OCI-LY7 (cell line): Measurements from ENCODE around the gene FBLN1. TPM values are rescaled to one million over a fixed set of nuclear protein-coding genes. Genes with fewer than 3 reads are reported as not detected.

ENCODE experiments used
- BruUV-seq: library from RNA; stranded (reverse); fragments of 400-500 nt; replicated peaks from 2 replicates; lab custom pipeline; 2021; lab: Mats Ljungman, UMichigan
- CTCF ChIA-PET: fragments of 300-600 bp; sonication (Branson Sonifier 250); formaldehyde crosslinking; loops from one replicate; lab custom pipeline; 2022; ENCODE audit warnings: antibody characterized with exemption; ENCODE audit not compliant: unreplicated experiment; lab: Charles Lee
- POLR2A ChIA-PET: fragments of 300-600 bp; sonication (Branson Sonifier 250); formaldehyde crosslinking; loops from one replicate; lab custom pipeline; 2022; ENCODE audit warnings: antibody characterized with exemption; lab: Charles Lee
- DNase-seq: peaks from one replicate; pipeline ENCODE4 v3.0.0-alpha.2; 2015; ENCODE audit warnings: low spot score
- H2AFZ ChIP-seq: fragments of 200-600 bp; sonication (generic), shearing (Covaris generic); 2 replicates; pipeline ENCODE4 v1.6.1; 2014; ENCODE audit warnings: mild to moderate bottlenecking, antibody characterized with exemption, low read length, moderate library complexity
- H3K27ac ChIP-seq: fragments of 200-600 bp; sonication (generic); 2 replicates; pipeline ENCODE4 v1.5.1; 2014; ENCODE audit warnings: mixed run types, low read depth, mild to moderate bottlenecking, moderate library complexity, low read length, inconsistent platforms; ENCODE audit not compliant: poor library complexity, severe bottlenecking
- H3K36me3 ChIP-seq: fragments of 200-600 bp; sonication (generic); 2 replicates; pipeline ENCODE4 v1.6.1; 2014; ENCODE audit warnings: mild to moderate bottlenecking, antibody characterized with exemption, low read length, moderate library complexity, mixed read lengths; ENCODE audit not compliant: insufficient read depth
- H3K4me1 ChIP-seq: fragments of 200-600 bp; sonication (generic); 2 replicates; pipeline ENCODE4 v1.5.1; 2014; ENCODE audit warnings: mild to moderate bottlenecking, low read length; ENCODE audit not compliant: insufficient read depth, poor library complexity, severe bottlenecking
- H3K4me2 ChIP-seq: fragments of 200-600 bp; sonication (generic); 2 replicates; pipeline ENCODE4 v1.6.1; 2014; ENCODE audit warnings: mild to moderate bottlenecking, low read length
- H3K4me3 ChIP-seq: fragments of 200-600 bp; sonication (generic); 2 replicates; pipeline ENCODE4 v1.5.1; 2014; ENCODE audit warnings: mild to moderate bottlenecking, low read depth, low read length; ENCODE audit not compliant: poor library complexity, severe bottlenecking
- H3K79me2 ChIP-seq: fragments of 200-600 bp; sonication (generic); 2 replicates; pipeline ENCODE4 v1.6.1; 2016; ENCODE audit warnings: low read depth, mild to moderate bottlenecking, low read length, moderate library complexity, mixed read lengths; ENCODE audit not compliant: insufficient read depth
- H3K9me2 ChIP-seq: fragments of 200-600 bp; sonication (generic); 2 replicates; pipeline ENCODE4 v1.6.1; 2016; ENCODE audit warnings: mild to moderate bottlenecking, low read length, mixed read lengths; ENCODE audit not compliant: insufficient read depth
- H3K9me3 ChIP-seq: fragments of 200-600 bp; sonication (generic); 2 replicates; pipeline ENCODE4 v1.6.1; 2014; ENCODE audit warnings: mild to moderate bottlenecking, mixed run types, low read length, mixed read lengths
- H4K20me1 ChIP-seq: fragments of 200-600 bp; sonication (generic); 2 replicates; pipeline ENCODE4 v1.6.1; 2014; ENCODE audit warnings: mild to moderate bottlenecking, antibody characterized with exemption, low read length, moderate library complexity, mixed read lengths; ENCODE audit not compliant: insufficient read depth
- CTCF ChIP-seq: fragments of 200-600 bp; sonication (generic); conservative IDR thresholded peaks from 2 replicates; pipeline ENCODE4 v1.5.1; 2014; ENCODE audit warnings: mild to moderate bottlenecking, antibody characterized with exemption, low read length, moderate library complexity, mixed read lengths
- EZH2phosphoT487 ChIP-seq: fragments of 200-600 bp; sonication (generic); IDR thresholded peaks from 2 replicates; pipeline ENCODE4 v1.6.1; 2018; ENCODE audit warnings: low read depth, borderline replicate concordance, mild to moderate bottlenecking, mixed run types, antibody characterized with exemption, low read length, moderate library complexity, mixed read lengths
- intact Hi-C: fragments of 100-400 bp; cut with micrococcal nuclease; formaldehyde crosslinking; loops from one replicate; pipeline ENCODE4 v1.10.0; 2022; ENCODE audit not compliant: unreplicated experiment
- total RNA-seq, 2 experiments: library from RNA; depleted of rRNA in 1 of 2; stranded (reverse); fragments of >200 nt in 1 of 2; shearing (Covaris generic) in 1 of 2; gene quantifications; 2 replicates each; pipeline ENCODE4 v1.2.3, GENCODE V29; 2014 to 2022

Gene FBLN1
- total RNA-seq, 2 experiments from 2014 or later: not detected

- H3K9me2 ChIP-seq: no peaks in the 10 kb centered on the region
- H3K79me2 ChIP-seq: no peaks in the 10 kb centered on the region
- no peaks in the 10 kb centered on the region for H3K9me3 ChIP-seq
- intact Hi-C loops: no loop called here
- ChIA-PET POLR2A (no interaction called here), CTCF (no interaction called here)
- H3K36me3 ChIP-seq: no peaks in the 10 kb centered on the region
- TF ChIP-seq CTCF (no peak), EZH2phosphoT487 (no peak)
- no TSS peak for BruUV-seq
- DNase-seq: no peak
- H4K20me1 ChIP-seq: no peaks in the 10 kb centered on the region
- no peaks in the 10 kb centered on the region for H3K4me1 ChIP-seq
- H3K4me2 ChIP-seq: no peak overlapping the region
- H2AFZ ChIP-seq: no peak overlapping the region
- no peak overlapping the region for H3K27ac ChIP-seq
- H3K4me3 ChIP-seq: no peak overlapping the region
These were observed 33.2 kb upstream of the FBLN1 start for GRCh38 chr22:45469281-45470073.

GRCh38 chr22:45470871-45471270 is 31.8 kb upstream of the FBLN1 start:
- CTCF ChIA-PET: no interaction called here
- no peaks in the 10 kb centered on the region for H3K9me2 ChIP-seq

More at GRCh38 chr22:45470871-45471270, 31.8 kb upstream of the FBLN1 start:
- no peaks in the 10 kb centered on the region for H3K36me3 ChIP-seq
- H3K27ac ChIP-seq: no peak overlapping the region
- no peaks in the 10 kb centered on the region for H3K9me3 ChIP-seq
- BruUV-seq: no TSS peak
- DNase-seq: no peak
- H3K4me1 ChIP-seq: no peaks in the 10 kb centered on the region
- H3K79me2 ChIP-seq: no peaks in the 10 kb centered on the region
- POLR2A ChIA-PET: no interaction called here
- intact Hi-C loops: no loop called here
- H2AFZ ChIP-seq: no peak overlapping the region
- no peak for TF ChIP-seq CTCF
- TF ChIP-seq EZH2phosphoT487: no peak
- no peak overlapping the region for H3K4me3 ChIP-seq
- H3K4me2 ChIP-seq: no peak overlapping the region
- H4K20me1 ChIP-seq: no peaks in the 10 kb centered on the region
